ENCODE measurements around the gene PCOLCE2. TPM values are rescaled to one million over a fixed set of nuclear protein-coding genes. Genes with fewer than 3 reads are reported as not detected.

PCOLCE2 gene
- total RNA-seq, 4 donors from 2014 or later: 13.5 to 88.1 (median 44.2) TPM

GRCh38 chr3:142818651-142819050 lies 70.2 kb downstream of the PCOLCE2 start:
- Histone ChIP-seq H3K4me1 (no peaks in the 10 kb centered on the region), H3K36me3 (no peaks in the 10 kb centered on the region), H3K27me3 (no peaks in the 10 kb centered on the region), H3K9me3 (no peaks in the 10 kb centered on the region), H3K27ac (no peak overlapping the region), H3K4me3 (no peak overlapping the region)
- no peak for TF ChIP-seq EP300 (IDR thresholded peaks at IDR 0.05)
- TF ChIP-seq POLR2A (IDR thresholded peaks at IDR 0.05): no peak
- TF ChIP-seq CTCF (IDR thresholded peaks at IDR 0.05): no peak
- TF ChIP-seq POLR2AphosphoS5 (IDR thresholded peaks at IDR 0.05): no peak
- ATAC-seq: no peak
- WGBS, 2 donors (ENCODE audit: low coverage in 1 of 2): 95 to 96% methylated on average over 6 to 9 of the region's 9 CpGs

- no peak overlapping the region for H3K27ac ChIP-seq
- no peak for ATAC-seq
- TF ChIP-seq POLR2AphosphoS5 (IDR thresholded peaks at IDR 0.05) (no peak), CTCF (IDR thresholded peaks at IDR 0.05) (no peak), POLR2A (IDR thresholded peaks at IDR 0.05) (no peak), EP300 (IDR thresholded peaks at IDR 0.05) (no peak)
Measured at GRCh38 chr3:142817897-142818296, 71.0 kb downstream of the PCOLCE2 start.

DNA sequence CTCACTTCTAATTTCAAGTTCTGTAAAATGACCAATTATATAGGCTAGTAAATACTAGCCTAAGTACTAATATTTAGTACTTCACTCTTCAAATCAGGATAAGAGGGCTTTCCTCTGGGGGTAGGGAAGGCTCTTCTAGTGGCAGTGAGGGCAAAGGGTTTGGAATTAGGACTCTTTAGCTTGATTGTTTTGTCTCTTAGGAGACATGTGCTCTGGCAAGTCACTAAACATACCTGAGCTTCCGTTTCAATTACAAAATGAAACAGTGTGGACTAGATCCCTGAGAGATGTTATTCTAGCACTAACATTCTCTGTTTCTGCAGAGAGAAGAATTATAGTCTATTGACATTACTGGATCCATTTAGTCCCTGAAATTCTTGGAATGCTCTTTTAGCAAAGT lies 71.5 kb downstream of the PCOLCE2 start:
- ATAC-seq: no peak
- Histone ChIP-seq H3K27ac (no peak overlapping the region), H3K4me1 (no peaks in the 10 kb centered on the region), H3K4me3 (no peak overlapping the region), H3K36me3 (no peaks in the 10 kb centered on the region), H3K9me3 (no peaks in the 10 kb centered on the region), H3K27me3 (no peaks in the 10 kb centered on the region)
- TF ChIP-seq EP300 (IDR thresholded peaks at IDR 0.05) (no peak), CTCF (IDR thresholded peaks at IDR 0.05) (no peak), POLR2A (IDR thresholded peaks at IDR 0.05) (no peak), POLR2AphosphoS5 (IDR thresholded peaks at IDR 0.05) (no peak)
- 22 to 56% methylated on average over 1 of the region's 1 CpG for WGBS, 2 donors (ENCODE audit: low coverage in 1 of 2)

More at GRCh38 chr3:142817897-142818296, 71.0 kb downstream of the PCOLCE2 start:
- Histone ChIP-seq H3K9me3 (no peaks in the 10 kb centered on the region), H3K36me3 (no peaks in the 10 kb centered on the region), H3K27me3 (no peaks in the 10 kb centered on the region), H3K4me1 (no peaks in the 10 kb centered on the region), H3K4me3 (no peak overlapping the region)
- 38 to 58% methylated on average over 4 to 7 of the region's 7 CpGs for WGBS, 2 donors (ENCODE audit: low coverage in 1 of 2)

DNA sequence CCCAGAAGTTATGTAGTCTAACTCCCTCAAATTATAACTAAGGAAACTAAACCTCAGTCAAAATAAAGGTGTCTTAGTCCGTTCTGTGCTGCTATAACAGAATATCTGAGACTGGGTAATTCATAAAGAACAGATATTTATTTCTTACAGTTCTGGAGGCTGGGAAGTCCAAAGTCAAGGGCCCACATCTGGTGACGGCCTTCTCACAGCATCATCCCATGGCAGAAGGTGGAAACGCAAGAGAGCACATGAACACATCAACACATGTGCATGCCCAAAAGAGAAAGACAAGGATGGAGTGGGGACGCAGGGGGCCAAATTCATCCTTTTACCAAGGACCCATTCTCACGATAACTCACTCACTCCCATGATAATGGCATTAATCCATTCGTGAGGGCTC lies 73.1 kb downstream of the PCOLCE2 start:
- Histone ChIP-seq H3K4me1 (no peaks in the 10 kb centered on the region), H3K9me3 (no peaks in the 10 kb centered on the region), H3K27ac (no peak overlapping the region), H3K36me3 (no peaks in the 10 kb centered on the region), H3K27me3 (no peaks in the 10 kb centered on the region), H3K4me3 (no peak overlapping the region)
- 80 to 90% methylated on average over 1 to 3 of the region's 6 CpGs for WGBS, 2 donors (ENCODE audit: low coverage in 1 of 2)
- TF ChIP-seq EP300 (IDR thresholded peaks at IDR 0.05) (no peak), CTCF (IDR thresholded peaks at IDR 0.05) (no peak), POLR2AphosphoS5 (IDR thresholded peaks at IDR 0.05) (no peak), POLR2A (IDR thresholded peaks at IDR 0.05) (no peak)
- ATAC-seq: no peak

- 81 to 92% methylated on average over 2 to 3 of the region's 3 CpGs for WGBS, 2 donors (ENCODE audit: low coverage in 1 of 2)
- Histone ChIP-seq H3K36me3 (peaks cover 0 to 8% of the 10 kb centered on the region in 2 donors), H3K4me1 (no peaks in the 10 kb centered on the region), H3K27me3 (no peaks in the 10 kb centered on the region), H3K27ac (no peak overlapping the region), H3K4me3 (no peak overlapping the region), H3K9me3 (no peaks in the 10 kb centered on the region)
- no peak for TF ChIP-seq POLR2AphosphoS5 (IDR thresholded peaks at IDR 0.05)
- ATAC-seq: no peak
Measured at GRCh38 chr3:142809259-142809658, 79.6 kb downstream of the PCOLCE2 start.

All from gastroesophageal sphincter (tissue), 4 donors.